Measurements from ENCODE around the gene NECTIN1.

Gene NECTIN1

DNA sequence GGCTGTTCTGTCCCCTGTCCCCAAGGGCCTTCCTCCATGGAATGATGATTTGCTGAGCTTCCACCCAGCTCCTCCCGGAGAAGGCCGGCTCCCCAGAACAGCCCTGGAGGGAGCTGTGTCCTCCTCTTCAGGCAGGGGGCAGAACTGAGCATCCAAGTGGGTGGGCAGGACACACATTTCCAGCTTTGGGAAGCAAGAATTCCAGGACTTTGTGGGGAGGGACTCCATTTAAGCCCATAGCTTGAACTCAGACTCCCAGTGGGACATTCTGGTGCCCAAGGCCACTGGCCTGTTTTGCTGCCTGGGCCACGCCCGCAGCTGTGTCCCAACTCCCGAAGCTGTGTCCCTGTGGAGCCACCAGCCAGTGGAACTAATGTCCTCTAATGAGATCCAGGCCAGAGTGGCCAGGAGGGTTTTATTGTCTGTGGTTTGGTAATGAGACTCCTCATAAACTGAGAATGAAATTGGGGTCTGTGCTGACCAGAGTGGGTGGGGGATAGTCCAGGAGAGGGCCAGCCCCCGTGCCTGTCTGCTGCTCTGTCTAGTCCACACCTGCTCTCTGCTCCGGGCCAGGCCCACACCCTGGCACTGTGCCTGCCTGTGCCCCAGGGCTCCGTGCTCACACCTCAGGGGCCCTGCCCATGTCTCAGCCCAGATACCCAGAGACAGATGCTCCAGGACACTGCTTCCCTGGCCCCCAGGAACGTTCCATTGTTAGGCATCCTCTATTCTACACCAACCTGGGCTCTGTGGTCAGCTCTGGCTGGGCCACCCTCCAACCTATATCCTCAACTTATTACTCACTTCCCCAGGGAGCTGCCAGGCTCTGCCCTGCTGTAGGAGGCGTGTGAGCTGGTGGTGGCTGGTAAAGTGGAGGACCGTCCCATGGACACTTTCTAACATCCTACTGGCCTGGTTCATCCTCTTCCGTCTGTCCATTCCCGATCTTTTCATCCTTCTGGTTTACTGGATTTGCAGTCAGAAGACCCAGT is 7.6 kb downstream of the NECTIN1 start:
- H3K4me3 ChIP-seq (ENCODE audit: control insufficient read depth, low read depth, low read length) = no peak overlapping the region
- TF ChIP-seq, protein P1, sequence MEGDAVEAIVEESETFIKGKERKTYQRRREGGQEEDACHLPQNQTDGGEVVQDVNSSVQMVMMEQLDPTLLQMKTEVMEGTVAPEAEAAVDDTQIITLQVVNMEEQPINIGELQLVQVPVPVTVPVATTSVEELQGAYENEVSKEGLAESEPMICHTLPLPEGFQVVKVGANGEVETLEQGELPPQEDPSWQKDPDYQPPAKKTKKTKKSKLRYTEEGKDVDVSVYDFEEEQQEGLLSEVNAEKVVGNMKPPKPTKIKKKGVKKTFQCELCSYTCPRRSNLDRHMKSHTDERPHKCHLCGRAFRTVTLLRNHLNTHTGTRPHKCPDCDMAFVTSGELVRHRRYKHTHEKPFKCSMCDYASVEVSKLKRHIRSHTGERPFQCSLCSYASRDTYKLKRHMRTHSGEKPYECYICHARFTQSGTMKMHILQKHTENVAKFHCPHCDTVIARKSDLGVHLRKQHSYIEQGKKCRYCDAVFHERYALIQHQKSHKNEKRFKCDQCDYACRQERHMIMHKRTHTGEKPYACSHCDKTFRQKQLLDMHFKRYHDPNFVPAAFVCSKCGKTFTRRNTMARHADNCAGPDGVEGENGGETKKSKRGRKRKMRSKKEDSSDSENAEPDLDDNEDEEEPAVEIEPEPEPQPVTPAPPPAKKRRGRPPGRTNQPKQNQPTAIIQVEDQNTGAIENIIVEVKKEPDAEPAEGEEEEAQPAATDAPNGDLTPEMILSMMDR (conservative IDR thresholded peaks at IDR 0.05; ENCODE audit: control insufficient read depth, insufficient read depth, low read depth, low read length) = peak; percentile 54
- peak; percentile 30 for DNase-seq (ENCODE audit: low read depth)

DNA sequence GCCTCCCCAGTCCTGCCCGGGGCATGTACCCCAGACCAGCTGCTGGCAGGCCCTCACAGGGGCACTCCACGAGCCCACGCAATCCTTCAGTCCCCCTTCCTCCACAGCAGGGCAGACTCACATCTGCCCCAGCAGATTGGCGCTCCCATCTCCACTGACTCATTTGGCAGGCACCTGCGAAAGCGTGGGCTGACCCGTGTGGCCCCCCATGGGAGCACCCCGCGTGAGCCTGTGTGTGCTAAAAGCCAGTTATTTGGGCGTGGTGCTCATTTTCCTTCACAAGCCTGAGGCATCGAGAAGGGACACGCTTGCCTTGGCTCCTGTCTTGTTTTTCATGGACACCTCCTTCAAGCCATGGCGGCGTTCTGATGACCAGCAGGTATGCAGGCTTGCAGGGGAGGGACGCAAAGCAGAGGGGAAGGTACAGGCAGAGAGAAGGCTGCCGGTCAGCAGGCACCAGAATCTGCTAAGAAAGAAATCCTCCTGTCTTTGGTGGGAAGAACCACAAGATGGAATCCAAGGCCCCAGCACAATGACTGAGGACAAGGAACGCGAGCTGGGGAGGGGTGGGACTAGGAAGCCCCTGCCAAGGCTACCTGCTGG is 8.6 kb downstream of the NECTIN1 start:
- TF ChIP-seq, protein P1 (conservative IDR thresholded peaks at IDR 0.05; ENCODE audit: control insufficient read depth, insufficient read depth, low read depth, low read length) = no peak
- no peak overlapping the region for H3K4me3 ChIP-seq (ENCODE audit: control insufficient read depth, low read depth, low read length)
- DNase-seq (ENCODE audit: low read depth) = peak; percentile 46

DNA sequence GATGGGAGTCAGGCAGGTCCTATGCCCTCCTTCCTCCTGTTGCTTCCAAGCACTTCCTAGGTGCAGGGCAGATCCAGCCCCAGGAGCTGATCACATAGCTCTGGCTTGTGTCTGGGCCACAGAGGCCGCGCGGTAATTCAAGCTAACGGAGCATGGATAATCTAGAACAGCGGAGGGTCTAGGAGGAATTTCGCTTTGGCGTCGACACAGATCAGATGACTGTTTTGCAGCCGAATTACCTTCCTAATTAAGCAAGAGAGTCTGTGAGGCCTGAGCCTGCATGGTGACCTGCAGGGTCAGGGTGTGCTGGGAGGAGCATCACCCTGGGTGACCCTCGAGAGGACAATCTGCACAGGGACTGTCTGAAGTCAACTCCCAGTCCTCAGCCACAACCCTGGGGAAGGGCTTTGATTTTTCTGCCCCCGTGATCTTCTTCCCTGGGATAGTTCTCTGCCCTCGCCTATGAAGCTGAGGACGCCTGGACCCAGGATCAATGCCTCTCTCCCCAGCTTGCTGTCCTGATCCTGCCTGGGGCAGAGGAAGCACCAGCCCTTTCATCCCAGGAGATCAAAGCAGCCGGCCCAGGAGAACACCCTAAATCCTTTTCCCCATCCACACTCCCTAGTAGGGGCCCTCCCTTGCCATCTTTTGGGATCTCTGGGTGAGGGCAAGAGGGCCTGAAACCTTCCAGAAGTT is 11.0 kb downstream of the NECTIN1 start:
- H3K4me3 ChIP-seq (ENCODE audit: control insufficient read depth, low read depth, low read length) = no peak overlapping the region
- no peak for DNase-seq (ENCODE audit: low read depth)
- TF ChIP-seq, protein P1 (conservative IDR thresholded peaks at IDR 0.05; ENCODE audit: control insufficient read depth, insufficient read depth, low read depth, low read length) = no peak

DNA sequence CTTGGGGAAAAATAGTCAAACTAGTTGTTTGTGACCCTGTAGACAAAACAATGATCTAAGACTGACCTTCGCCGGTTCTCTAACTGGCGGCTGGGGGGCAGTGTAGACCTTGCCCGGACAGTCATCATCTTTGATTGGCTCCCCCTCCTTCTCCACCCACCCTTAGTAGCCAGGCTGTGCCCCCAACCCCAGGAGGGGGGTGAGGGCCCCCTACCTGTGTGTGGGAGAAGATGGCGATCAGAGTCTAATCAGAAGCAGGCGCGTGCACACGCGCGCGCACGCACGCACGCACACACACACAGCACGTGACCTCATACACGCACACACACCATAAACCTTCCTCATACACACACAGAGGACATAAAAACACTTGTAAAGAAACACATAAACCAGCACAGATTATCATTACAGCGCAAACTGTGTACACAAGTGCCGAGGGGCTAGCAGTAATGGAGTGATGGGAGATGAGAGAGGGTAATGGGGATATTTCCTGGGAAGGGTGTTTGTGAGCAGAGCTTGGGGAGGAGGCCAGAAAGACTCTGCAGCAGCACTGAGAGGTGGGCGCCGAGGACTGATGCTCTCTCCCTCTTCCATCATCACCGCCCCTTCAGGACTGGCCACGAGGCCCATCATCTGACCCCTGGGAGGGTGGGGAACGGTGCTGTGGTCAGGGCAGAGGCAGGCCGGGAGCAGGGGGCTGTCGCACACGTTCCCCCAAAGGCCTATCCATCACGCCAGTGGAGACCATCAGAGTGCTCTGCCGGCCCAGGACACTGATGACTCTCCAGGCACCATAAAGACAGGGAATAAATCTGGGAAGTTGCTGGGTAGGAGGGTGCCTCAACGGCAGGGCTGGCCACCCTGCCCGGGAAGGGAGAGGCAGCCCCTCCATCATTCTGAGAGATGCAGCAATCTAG is 12.2 kb downstream of the NECTIN1 start:
- H3K4me3 ChIP-seq (ENCODE audit: control insufficient read depth, low read depth, low read length) = no peak overlapping the region
- DNase-seq (ENCODE audit: low read depth) = no peak
- TF ChIP-seq, protein P1 (conservative IDR thresholded peaks at IDR 0.05; ENCODE audit: control insufficient read depth, insufficient read depth, low read depth, low read length) = no peak

DNA sequence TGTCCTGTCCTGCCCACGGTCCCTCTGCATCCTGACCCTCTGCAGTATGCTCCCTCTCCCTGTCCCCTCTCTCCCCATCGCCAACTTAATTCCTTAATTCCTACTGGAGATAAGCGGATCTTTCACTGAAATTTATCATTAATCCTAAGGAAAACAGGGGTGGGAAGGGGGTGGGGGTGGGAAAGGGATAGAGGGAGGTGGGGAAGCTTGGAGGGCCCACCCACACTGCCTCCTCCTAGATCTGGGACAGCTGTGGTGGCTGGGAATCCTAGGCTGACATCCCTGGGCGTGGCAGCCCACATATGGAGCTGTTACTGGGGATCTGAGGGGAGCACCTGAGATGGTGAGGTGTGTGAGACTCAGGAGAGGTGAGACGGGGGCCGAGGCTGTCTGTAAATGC is 14.4 kb downstream of the NECTIN1 start:
- no peak for DNase-seq (ENCODE audit: low read depth)
- no peak overlapping the region for H3K4me3 ChIP-seq (ENCODE audit: control insufficient read depth, low read depth, low read length)
- TF ChIP-seq, protein P1 (conservative IDR thresholded peaks at IDR 0.05; ENCODE audit: control insufficient read depth, insufficient read depth, low read depth, low read length) = no peak

DNA sequence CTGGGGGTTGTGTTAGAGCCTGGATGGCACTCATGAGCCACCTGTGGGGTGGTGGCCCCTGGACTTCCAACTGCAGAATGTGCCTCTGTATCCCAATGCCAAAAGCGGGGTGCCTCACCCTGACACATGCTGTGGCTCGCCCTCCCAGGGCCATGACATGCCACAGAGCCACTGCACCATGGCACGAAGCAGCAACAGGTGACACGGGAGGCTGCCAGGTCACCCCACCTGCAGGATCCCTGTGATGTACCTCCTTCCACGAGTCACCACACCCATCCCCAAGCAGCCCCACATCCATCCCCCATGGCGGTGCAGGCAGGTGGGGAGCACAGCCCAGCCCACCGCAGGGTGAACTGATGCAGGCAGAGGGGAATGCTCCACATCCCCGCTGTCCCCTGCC is 14.8 kb downstream of the NECTIN1 start:
- no peak for DNase-seq (ENCODE audit: low read depth)
- TF ChIP-seq, protein P1 (conservative IDR thresholded peaks at IDR 0.05; ENCODE audit: control insufficient read depth, insufficient read depth, low read depth, low read length) = no peak
- no peak overlapping the region for H3K4me3 ChIP-seq (ENCODE audit: control insufficient read depth, low read depth, low read length)
